Liver (tissue), 9 donors: Measurements from ENCODE around the gene SIPA1L3. TPM values are rescaled to one million over a fixed set of nuclear protein-coding genes. Genes with fewer than 3 reads are reported as not detected.

Experiments used
- DNase-seq: peaks from one replicate; pipeline ENCODE4 v3.0.0-alpha.2; 2017; ENCODE audit warnings: low spot score
- H3K27ac ChIP-seq, 2 donors: one replicate each; pipeline ENCODE4 v1.7.0; 2013; ENCODE audit warnings: inconsistent platforms in 2 of 2, low read length in 2 of 2, control low read depth in 1 of 2, low read depth in 1 of 2, mild to moderate bottlenecking in 1 of 2
- H3K27me3 ChIP-seq, 4 donors: one replicate each; pipeline versions ENCODE4 v1.6.1 to v1.7.0; 2013; ENCODE audit warnings: low read length in 3 of 4, inconsistent platforms in 1 of 4, mild to moderate bottlenecking in 1 of 4, moderate library complexity in 1 of 4; ENCODE audit not compliant: control insufficient read depth in 4 of 4, insufficient read depth in 4 of 4
- H3K36me3 ChIP-seq, 4 donors: one replicate each; pipeline versions ENCODE4 v1.6.1 to v1.7.0; 2013; ENCODE audit warnings: low read length in 3 of 4, mild to moderate bottlenecking in 3 of 4, low read depth in 1 of 4, moderate library complexity in 1 of 4; ENCODE audit not compliant: control insufficient read depth in 4 of 4, insufficient read depth in 3 of 4
- H3K4me1 ChIP-seq, 4 donors: one replicate each; pipeline versions ENCODE4 v1.6.1 to v1.7.0; 2013; ENCODE audit warnings: low read length in 3 of 4, mild to moderate bottlenecking in 3 of 4, moderate library complexity in 1 of 4; ENCODE audit not compliant: control insufficient read depth in 4 of 4, insufficient read depth in 4 of 4
- H3K4me3 ChIP-seq, 3 donors: one replicate each; pipeline versions ENCODE4 v1.6.1 to v1.7.0; 2013; ENCODE audit warnings: low read length in 3 of 3, control low read depth in 1 of 3, low read depth in 1 of 3, mild to moderate bottlenecking in 1 of 3
- H3K9ac ChIP-seq, 2 donors: one replicate each; pipeline ENCODE4 v1.7.0; 2013; ENCODE audit warnings: low read length in 2 of 2, mild to moderate bottlenecking in 2 of 2, moderate library complexity in 2 of 2, control low read depth in 1 of 2, low read depth in 1 of 2
- H3K9me3 ChIP-seq, 4 donors: one replicate each; pipeline versions ENCODE4 v1.6.1 to v1.7.0; 2013; ENCODE audit warnings: low read length in 3 of 4; ENCODE audit not compliant: control insufficient read depth in 4 of 4
- EGR1 ChIP-seq, 2 donors: IDR thresholded peaks; 2 replicates each; pipeline ENCODE4 v1.6.1; 2016 to 2018; ENCODE audit warnings: antibody characterized with exemption in 2 of 2, low read depth in 2 of 2
- FOXA1 ChIP-seq: IDR thresholded peaks from 2 replicates; pipeline ENCODE4 v1.6.1; 2016; ENCODE audit warnings: antibody characterized with exemption
- FOXA2 ChIP-seq: IDR thresholded peaks from 2 replicates; pipeline ENCODE4 v1.6.1; 2016; ENCODE audit warnings: antibody characterized with exemption
- GABPA ChIP-seq, 2 donors: IDR thresholded peaks in 1 of 2; conservative IDR thresholded peaks in 1 of 2; 2 replicates each; pipeline ENCODE4 v1.6.1; 2016; ENCODE audit warnings: antibody characterized with exemption in 2 of 2, mild to moderate bottlenecking in 1 of 2, moderate library complexity in 1 of 2
- HNF4A ChIP-seq, 2 donors: conservative IDR thresholded peaks; 2 replicates each; pipeline ENCODE4 v1.6.1; 2016; ENCODE audit warnings: antibody characterized with exemption in 2 of 2, mild to moderate bottlenecking in 2 of 2
- HNF4G ChIP-seq: IDR thresholded peaks from 2 replicates; pipeline ENCODE4 v1.6.1; 2016; ENCODE audit warnings: antibody characterized with exemption
- JUND ChIP-seq, 2 donors: IDR thresholded peaks; 2 replicates each; pipeline ENCODE4 v1.6.1; 2016; ENCODE audit warnings: antibody characterized with exemption in 2 of 2
- NR2F2 ChIP-seq: IDR thresholded peaks from 2 replicates; pipeline ENCODE4 v1.6.1; 2016; ENCODE audit warnings: antibody characterized with exemption
- RAD21 ChIP-seq, 2 donors: IDR thresholded peaks; 2 replicates each; pipeline ENCODE4 v1.6.1; 2016; ENCODE audit warnings: antibody characterized with exemption in 2 of 2, mild to moderate bottlenecking in 2 of 2
- RXRA ChIP-seq, 2 donors: IDR thresholded peaks; 2 replicates each; pipeline ENCODE4 v1.6.1; 2017 to 2018; ENCODE audit warnings: antibody characterized with exemption in 2 of 2, mild to moderate bottlenecking in 1 of 2
- TAF1 ChIP-seq: conservative IDR thresholded peaks from 2 replicates; pipeline ENCODE4 v1.6.1; 2016; ENCODE audit warnings: antibody characterized with exemption, mild to moderate bottlenecking
- YY1 ChIP-seq: IDR thresholded peaks from 2 replicates; pipeline ENCODE4 v1.6.1; 2016; ENCODE audit warnings: antibody characterized with exemption, mild to moderate bottlenecking
- WGBS: extraction: QIAGEN DNeasy Blood & Tissue Kit; methylation state at CpG from one replicate; pipeline ENCODE4 v1.1.7; 2013; 5-methylcytosine and 5-hydroxymethylcytosine counted together
- polyA plus RNA-seq, 2 donors: library from polyadenylated mRNA; stranded (reverse) in 1 of 2; unstranded in 1 of 2; fragments of 200-250 nt in 1 of 2; fragments of >200 nt in 1 of 2; fragmentation: Nextera tagmentation in 1 of 2; extraction: Ambion mirVana in 1 of 2; gene quantifications; one replicate each; pipeline versions ENCODE4 v1.2.1 to v1.2.3, GENCODE V29; 2013 to 2015
- total RNA-seq, 2 donors: library from RNA; depleted of rRNA; stranded (reverse); fragments of >200 nt; gene quantifications; one replicate each; pipeline ENCODE4 v1.2.3, GENCODE V29; 2014
- TF ChIP-seq, protein P1 (sequence below): IDR thresholded peaks from 2 replicates; pipeline ENCODE4 v1.6.1; 2016; ENCODE audit warnings: antibody characterized with exemption
- TF ChIP-seq, protein P2 (sequence below): IDR thresholded peaks from 2 replicates; pipeline ENCODE4 v1.6.1; 2016; ENCODE audit warnings: antibody characterized with exemption
- TF ChIP-seq, protein P3 (sequence below): IDR thresholded peaks from 2 replicates; pipeline ENCODE4 v1.6.1; 2016; ENCODE audit warnings: antibody characterized with exemption, mild to moderate bottlenecking
- donor health status: healthy.
- donor health status: healthy.
- donor health status: healthy.
- donor health status: healthy.
- donor health status: healthy.

SIPA1L3 gene
- total and polyA plus RNA-seq, 4 donors = 2.4 to 10.0 (median 4.4) TPM

DNA sequence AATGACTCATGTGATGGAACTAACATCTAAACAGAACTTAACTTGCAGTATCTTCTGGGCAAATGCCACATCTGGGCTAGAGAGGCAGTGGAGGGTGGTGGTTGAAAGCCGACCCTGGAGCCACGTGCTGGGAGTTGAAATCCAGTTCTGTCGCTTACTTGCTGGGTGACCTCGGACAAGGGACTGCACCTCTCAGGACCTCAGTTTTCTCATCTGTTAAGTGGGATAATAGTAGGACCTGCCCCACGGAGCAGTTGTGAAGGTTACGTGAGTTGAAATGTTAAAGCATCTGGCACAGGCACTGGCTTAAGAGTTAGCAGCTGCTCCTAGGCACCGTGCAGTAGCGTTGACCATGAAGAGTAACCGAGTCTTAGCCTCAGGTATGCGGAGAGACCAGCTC is 76.1 kb downstream of the SIPA1L3 start:
- TF ChIP-seq FOXA1 (no peak), RXRA (IDR thresholded peaks at IDR 0.05) (no peak), EGR1 (IDR thresholded peaks at IDR 0.05; ENCODE audit: low read depth in 2 of 2) (no peak), TAF1 (no peak), YY1 (no peak), NR2F2 (no peak), JUND (IDR thresholded peaks at IDR 0.05) (no peak)
- H3K4me1 ChIP-seq = peaks cover 0 to 5% (median 0%) of the 10 kb centered on the region in 4 donors
- no peaks in the 10 kb centered on the region for H3K36me3 ChIP-seq
- no peak for DNase-seq
- no peak overlapping the region for H3K9ac ChIP-seq
- no peak overlapping the region for H3K4me3 ChIP-seq
- 91% methylated on average over 10 of the region's 10 CpGs for WGBS
- H3K27ac ChIP-seq = no peak overlapping the region
- H3K9me3 ChIP-seq = no peaks in the 10 kb centered on the region
- H3K27me3 ChIP-seq = no peaks in the 10 kb centered on the region

DNA sequence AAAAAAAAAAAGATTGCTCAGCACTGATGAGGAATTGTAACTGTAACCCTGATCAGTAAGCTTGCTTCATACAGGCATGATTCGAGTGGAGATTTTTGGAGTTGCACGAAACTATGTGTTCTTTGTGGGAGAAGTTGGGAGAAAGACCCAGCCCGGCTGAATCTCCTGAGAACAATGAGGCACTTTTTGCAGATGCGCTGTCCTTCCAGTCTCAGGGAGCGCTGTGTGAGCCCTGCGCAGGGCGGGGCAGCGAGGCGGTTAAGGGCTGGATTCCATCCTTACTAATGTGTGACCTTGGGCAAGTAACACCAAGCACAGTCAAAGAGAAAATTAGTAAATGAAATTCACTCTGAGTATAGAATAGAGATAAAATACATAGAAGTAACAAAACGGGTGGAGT is 76.9 kb downstream of the SIPA1L3 start:
- Histone ChIP-seq H3K9me3 (no peaks in the 10 kb centered on the region), H3K4me1 (peaks cover 0 to 8% (median 2%) of the 10 kb centered on the region in 4 donors), H3K27me3 (no peaks in the 10 kb centered on the region), H3K4me3 (no peak overlapping the region), H3K9ac (no peak overlapping the region), H3K27ac (no peak overlapping the region), H3K36me3 (no peaks in the 10 kb centered on the region)
- WGBS = 96% methylated on average over 10 of the region's 10 CpGs
- TF ChIP-seq NR2F2 = no peak
- TF ChIP-seq, protein P1, sequence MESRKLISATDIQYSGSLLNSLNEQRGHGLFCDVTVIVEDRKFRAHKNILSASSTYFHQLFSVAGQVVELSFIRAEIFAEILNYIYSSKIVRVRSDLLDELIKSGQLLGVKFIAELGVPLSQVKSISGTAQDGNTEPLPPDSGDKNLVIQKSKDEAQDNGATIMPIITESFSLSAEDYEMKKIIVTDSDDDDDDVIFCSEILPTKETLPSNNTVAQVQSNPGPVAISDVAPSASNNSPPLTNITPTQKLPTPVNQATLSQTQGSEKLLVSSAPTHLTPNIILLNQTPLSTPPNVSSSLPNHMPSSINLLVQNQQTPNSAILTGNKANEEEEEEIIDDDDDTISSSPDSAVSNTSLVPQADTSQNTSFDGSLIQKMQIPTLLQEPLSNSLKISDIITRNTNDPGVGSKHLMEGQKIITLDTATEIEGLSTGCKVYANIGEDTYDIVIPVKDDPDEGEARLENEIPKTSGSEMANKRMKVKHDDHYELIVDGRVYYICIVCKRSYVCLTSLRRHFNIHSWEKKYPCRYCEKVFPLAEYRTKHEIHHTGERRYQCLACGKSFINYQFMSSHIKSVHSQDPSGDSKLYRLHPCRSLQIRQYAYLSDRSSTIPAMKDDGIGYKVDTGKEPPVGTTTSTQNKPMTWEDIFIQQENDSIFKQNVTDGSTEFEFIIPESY = no peak
- no peak for TF ChIP-seq FOXA2
- no peak for TF ChIP-seq RAD21 (IDR thresholded peaks at IDR 0.05)
- TF ChIP-seq HNF4A (conservative IDR thresholded peaks at IDR 0.05) = no peak
- TF ChIP-seq TAF1 = no peak
- no peak for TF ChIP-seq FOXA1
- TF ChIP-seq JUND (IDR thresholded peaks at IDR 0.05) = no peak
- no peak for TF ChIP-seq GABPA (IDR thresholded peaks at IDR 0.05 in 1 of 2, conservative IDR thresholded peaks at IDR 0.05 in 1 of 2)
- TF ChIP-seq, protein P2, sequence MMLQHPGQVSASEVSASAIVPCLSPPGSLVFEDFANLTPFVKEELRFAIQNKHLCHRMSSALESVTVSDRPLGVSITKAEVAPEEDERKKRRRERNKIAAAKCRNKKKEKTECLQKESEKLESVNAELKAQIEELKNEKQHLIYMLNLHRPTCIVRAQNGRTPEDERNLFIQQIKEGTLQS = no peak
- TF ChIP-seq EGR1 (IDR thresholded peaks at IDR 0.05; ENCODE audit: low read depth in 2 of 2) = no peak
- TF ChIP-seq, protein P3, sequence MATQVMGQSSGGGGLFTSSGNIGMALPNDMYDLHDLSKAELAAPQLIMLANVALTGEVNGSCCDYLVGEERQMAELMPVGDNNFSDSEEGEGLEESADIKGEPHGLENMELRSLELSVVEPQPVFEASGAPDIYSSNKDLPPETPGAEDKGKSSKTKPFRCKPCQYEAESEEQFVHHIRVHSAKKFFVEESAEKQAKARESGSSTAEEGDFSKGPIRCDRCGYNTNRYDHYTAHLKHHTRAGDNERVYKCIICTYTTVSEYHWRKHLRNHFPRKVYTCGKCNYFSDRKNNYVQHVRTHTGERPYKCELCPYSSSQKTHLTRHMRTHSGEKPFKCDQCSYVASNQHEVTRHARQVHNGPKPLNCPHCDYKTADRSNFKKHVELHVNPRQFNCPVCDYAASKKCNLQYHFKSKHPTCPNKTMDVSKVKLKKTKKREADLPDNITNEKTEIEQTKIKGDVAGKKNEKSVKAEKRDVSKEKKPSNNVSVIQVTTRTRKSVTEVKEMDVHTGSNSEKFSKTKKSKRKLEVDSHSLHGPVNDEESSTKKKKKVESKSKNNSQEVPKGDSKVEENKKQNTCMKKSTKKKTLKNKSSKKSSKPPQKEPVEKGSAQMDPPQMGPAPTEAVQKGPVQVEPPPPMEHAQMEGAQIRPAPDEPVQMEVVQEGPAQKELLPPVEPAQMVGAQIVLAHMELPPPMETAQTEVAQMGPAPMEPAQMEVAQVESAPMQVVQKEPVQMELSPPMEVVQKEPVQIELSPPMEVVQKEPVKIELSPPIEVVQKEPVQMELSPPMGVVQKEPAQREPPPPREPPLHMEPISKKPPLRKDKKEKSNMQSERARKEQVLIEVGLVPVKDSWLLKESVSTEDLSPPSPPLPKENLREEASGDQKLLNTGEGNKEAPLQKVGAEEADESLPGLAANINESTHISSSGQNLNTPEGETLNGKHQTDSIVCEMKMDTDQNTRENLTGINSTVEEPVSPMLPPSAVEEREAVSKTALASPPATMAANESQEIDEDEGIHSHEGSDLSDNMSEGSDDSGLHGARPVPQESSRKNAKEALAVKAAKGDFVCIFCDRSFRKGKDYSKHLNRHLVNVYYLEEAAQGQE = no peak
- no peak for TF ChIP-seq HNF4G
- no peak for DNase-seq
